Subcutaneous adipose tissue (tissue), 4 donors: Measurements from ENCODE around the gene ELFN1. TPM values are rescaled to one million over a fixed set of nuclear protein-coding genes. Genes with fewer than 3 reads are reported as not detected.

Source experiments
- total RNA-seq, 4 donors: library from RNA; depleted of rRNA; stranded (reverse); fragments of >200 nt; gene quantifications; one replicate each; pipeline ENCODE4 v1.1.0, GENCODE V29; 2016
- TF ChIP-seq, protein P1 (sequence below): fragments of 450-650 bp; IDR thresholded peaks from one replicate; pipeline ENCODE4 v1.5.1; 2016; ENCODE audit warnings: low read depth, mild to moderate bottlenecking, control low read depth, antibody characterized with exemption, moderate library complexity

The ELFN1 gene
- total RNA-seq, 4 donors from 2014 or later: 0.51 to 3.6 (median 0.85) TPM

DNA sequence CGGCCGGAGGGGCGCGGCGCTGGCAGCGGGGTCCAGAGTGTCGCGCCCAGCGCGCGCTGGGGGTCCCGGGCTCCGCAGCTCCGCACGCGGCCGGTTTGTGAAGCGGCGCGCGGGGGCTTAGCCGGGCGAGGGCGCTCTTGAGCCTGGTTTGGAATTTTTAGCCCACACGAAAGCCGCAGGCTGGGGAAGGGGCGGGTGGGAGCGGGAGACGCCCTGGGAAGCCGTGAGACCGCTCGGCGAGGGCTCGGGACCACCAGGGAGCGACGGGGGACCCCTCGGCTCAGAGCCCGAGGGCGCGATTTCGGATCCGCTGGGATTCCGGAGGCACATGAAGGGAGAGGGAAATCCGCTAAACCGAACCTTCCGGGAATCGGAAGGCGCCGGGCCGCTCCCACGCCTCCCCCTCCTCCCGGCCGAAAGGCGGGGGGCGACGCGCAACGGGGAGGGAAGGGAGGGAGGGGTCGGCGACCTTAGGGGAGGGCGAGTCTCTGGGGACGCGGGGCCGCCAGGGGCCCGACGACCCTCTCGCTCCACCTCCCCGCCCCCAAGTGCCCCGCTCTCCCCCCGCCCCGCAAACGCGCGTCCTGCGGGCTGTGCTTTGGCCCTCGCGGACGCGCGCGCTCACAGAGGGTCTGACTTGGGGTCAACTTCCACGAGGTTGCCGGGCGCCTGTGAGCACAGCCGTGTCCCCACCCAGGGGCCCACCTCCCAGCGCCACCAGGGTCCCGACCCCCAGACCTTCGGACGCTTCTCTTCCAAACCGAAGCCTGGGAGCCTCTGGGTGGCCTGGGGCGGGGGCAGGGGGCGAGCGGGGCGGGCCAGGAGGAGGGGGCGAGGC lies 5.1 kb upstream of the ELFN1 start:
- TF ChIP-seq, protein P1, sequence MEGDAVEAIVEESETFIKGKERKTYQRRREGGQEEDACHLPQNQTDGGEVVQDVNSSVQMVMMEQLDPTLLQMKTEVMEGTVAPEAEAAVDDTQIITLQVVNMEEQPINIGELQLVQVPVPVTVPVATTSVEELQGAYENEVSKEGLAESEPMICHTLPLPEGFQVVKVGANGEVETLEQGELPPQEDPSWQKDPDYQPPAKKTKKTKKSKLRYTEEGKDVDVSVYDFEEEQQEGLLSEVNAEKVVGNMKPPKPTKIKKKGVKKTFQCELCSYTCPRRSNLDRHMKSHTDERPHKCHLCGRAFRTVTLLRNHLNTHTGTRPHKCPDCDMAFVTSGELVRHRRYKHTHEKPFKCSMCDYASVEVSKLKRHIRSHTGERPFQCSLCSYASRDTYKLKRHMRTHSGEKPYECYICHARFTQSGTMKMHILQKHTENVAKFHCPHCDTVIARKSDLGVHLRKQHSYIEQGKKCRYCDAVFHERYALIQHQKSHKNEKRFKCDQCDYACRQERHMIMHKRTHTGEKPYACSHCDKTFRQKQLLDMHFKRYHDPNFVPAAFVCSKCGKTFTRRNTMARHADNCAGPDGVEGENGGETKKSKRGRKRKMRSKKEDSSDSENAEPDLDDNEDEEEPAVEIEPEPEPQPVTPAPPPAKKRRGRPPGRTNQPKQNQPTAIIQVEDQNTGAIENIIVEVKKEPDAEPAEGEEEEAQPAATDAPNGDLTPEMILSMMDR: no peak

DNA sequence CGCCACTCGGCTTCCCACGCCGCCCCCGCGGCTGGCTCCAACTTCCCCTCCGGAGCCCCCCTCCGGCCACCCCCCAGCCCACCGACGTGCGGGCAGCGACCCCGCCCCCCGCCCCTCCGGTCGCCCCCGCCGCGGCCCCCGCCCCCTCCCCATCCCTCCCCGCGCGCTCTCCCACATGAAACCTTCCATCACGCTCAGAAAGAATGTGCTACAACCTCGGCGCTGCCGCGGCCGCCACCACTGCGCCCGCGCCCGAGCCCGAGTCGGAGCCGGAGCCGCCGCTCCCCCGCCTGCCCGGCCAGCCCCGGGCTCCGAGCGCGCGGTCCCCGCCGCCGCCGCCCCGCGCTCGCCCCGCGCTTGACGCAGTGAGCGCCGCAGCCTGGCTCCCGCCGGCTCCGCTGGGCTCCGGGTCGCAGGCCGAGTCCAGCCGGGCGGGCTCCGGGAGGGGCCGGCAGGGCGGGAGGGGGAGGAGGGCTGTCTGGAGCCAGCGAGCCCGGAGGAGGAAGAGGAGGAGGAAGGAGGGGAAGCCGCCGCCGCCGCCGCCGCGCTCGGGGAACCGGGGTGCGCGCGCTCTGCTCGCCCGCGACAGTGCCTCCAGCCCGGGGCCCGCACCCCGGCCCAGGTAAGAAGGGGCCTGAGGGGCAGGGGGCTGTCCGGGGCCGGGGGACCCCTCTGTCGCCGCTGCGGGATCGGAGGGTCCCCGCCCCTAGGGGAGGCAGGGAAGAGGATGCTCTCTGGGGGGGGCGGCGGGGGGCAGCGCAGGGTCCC lies 4.3 kb upstream of the ELFN1 start:
- TF ChIP-seq, protein P1: no peak

DNA sequence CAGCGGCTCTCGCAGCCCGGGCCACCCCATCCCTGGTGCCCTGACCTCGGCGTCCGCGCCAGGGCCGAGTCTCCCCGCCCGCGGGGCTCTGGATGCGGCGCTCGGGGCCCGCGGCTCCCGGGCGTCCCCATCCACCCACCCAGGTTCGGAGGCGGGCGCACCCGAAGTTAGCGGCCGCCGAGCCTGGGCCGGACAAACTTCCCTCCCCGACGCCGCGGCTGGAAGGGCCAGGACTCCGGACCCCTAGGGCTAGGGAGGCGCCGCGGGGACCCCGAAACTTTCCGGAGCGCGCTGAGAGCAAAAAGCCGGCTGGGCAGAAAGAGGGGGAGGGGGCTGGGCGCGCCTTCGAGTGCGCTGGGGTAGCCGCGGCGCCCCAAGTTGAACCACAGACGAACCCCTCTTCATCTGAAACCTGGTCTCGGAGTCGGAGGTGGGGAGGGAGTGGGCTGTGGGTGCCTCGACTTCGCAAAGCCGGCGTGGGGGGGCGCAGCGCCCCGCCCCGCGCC lies 3.7 kb upstream of the ELFN1 start:
- TF ChIP-seq, protein P1: no peak

DNA sequence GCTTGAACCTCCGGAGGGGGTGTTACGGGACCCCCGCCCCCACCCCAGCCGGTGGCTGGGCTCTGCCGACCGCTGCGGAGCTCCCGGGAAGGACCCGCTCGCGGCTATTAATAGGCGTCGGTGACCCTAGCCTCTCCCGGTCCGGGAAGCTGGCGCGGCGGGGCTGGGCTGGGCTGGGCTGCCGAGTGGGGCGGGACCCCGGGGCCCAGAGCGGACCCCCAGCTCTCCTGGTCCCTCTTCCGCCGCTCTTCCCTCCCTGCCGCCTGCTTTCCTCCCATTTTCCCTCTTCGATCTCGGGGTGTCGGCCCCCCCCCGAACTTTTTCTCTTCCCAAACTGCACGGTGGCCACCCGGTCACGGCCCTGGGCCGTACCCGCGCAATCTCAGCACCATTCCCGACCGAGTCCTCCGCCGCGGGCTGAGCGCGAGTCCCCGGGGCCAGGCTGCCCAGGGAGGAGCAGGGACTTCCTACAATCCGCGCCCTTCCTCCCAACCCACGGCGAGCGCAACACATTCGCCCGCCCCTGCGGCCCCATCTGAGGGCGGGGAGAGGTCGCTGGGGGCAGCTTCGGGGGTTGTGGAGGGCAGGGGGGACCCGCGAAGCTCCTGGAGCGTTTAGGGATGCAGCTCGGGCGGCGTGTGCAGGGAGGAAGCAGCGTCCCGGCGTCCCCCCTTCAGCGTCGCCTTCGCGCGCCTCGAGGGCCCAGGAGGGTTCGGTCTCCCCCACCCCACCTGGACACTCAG lies 3.1 kb upstream of the ELFN1 start:
- TF ChIP-seq, protein P1: no peak

DNA sequence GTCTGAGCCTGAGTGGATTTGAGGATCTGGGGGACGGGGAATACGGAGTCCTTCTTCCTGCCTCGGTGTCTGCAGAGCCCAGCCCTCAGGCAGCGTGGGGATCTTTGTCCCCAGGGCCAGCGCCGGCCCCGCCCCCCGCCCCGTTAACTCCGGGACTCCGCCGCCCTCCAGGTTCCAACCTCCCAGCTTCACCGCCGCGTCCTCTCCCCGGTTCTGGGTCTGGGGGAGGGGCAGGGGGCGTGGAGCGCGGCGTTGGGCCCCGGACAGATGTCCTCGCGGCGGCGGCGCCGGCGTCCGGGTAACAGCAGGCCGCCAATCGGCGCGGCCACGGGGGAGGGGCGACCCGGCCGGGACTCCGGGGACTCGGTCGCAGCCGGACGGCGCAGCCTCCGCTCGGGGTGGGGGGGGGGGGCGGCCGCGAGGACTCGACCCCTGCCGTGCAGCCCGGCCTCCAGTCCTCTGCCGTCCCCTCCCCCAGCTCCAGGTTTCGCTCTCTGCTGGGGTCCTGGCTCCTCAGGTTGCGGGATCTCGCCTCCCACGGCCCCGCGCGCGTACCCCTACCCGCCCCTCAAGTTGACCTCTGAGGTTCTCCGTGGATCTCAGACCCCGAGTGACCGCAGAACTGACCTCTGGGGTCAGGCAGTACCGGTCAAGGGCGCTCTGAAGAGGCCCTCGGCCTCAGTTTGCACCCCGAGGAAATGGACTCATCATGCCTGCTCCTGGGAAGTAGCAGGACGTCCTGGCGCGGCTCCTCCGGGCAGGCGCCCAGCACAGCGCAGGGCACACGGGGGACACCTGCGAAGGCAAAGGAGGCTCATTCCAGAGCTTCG lies 2.3 kb upstream of the ELFN1 start:
- TF ChIP-seq, protein P1: no peak

DNA sequence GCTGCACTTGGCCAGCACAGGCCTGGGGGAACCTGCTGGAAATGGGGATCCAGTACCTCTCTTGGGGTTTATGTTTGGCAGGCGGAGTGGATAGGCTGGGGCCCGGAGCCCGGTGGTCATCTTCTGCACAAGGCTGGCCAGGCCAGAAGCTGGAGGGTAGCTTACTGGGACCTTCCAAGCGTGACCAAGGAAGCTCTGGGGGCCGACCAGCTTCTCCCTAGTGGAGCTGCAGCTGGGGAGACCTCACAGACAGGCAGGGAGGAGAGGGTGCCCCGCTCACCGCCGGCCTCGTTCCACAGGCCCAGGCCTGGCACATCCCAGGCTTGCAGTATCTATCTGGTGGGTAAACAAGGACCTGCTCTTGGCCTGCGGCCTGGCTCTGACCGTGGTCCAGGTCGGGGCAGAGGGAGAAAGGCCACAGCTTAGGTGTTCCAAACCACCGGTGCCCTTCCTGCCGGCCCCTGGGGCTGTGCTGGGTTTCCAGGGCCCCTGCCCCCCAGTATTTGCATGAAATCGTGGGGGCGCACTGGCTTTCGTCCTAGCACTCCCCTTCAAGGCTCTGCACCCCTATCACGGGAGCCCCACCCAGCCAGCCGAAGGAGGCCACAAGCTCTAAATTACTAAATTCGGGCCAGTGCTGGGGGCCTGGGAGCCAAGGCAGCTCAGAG lies 1.5 kb upstream of the ELFN1 start:
- TF ChIP-seq, protein P1: no peak
